Measurements from ENCODE around the gene GLI3.

The GLI3 gene

GRCh38 chr7:41956705-41957104 is 280.3 kb downstream of the GLI3 start:
- no peak for DNase-seq

- no peak for DNase-seq
Measured at GRCh38 chr7:41955893-41956675, 280.9 kb downstream of the GLI3 start.

DNA sequence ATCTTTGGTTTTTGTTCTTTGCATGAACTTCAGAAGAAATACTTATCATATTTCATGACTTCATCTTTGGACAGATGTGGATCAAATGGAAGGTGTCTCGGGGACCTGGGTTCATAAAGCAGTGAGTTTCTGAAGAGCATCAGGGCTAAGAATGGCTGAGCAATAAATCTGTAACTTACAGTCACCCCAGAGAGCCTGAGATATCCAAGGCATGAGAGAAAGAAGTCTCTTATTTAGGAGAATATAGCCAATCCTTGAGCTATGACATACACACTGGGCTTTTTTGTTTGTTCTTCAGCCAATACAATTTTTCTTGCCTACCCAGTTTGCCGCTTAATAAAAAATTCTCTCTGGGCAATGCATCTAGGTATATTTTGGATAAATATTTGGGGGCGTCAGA is 281.6 kb downstream of the GLI3 start:
- DNase-seq = no peak

- DNase-seq = no peak
Measured at GRCh38 chr7:41954976-41955375, 282.0 kb downstream of the GLI3 start.

GRCh38 chr7:41948503-41948902 is 288.5 kb downstream of the GLI3 start:
- no peak for DNase-seq

DNA sequence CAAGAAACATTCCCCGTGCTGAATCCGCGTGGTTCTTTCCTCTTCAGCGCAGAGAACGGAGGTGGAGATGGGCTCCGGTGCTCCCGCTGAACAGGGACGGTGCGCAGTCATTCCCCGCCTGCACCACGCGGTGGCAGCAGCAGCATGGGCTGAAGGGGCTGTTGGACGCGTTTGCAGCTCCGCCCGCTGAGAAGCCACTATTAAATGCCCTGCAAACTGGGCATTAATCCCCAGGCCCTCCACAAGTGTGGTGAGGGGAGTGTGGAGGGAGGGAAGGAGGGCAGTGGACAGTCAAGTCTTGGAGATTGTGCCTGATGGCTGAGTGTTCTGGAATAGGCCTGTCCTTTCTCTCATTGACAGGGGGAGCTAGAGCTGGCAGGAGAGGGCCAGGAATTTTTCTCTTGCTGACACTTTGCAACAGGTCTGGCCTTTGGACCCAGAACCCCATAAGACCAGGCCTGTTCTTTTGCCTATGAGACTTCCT is 293.9 kb downstream of the GLI3 start:
- peak; percentile 69 for DNase-seq

GRCh38 chr7:41942468-41943093 is 294.4 kb downstream of the GLI3 start:
- no peak for DNase-seq

GRCh38 chr7:41940760-41941343 is 296.2 kb downstream of the GLI3 start:
- DNase-seq = peak; percentile 36

- no peak for DNase-seq
Measured at GRCh38 chr7:41938371-41938770, 298.6 kb downstream of the GLI3 start.

- no peak for DNase-seq
Measured at GRCh38 chr7:41933427-41933826, 303.6 kb downstream of the GLI3 start.

DNA sequence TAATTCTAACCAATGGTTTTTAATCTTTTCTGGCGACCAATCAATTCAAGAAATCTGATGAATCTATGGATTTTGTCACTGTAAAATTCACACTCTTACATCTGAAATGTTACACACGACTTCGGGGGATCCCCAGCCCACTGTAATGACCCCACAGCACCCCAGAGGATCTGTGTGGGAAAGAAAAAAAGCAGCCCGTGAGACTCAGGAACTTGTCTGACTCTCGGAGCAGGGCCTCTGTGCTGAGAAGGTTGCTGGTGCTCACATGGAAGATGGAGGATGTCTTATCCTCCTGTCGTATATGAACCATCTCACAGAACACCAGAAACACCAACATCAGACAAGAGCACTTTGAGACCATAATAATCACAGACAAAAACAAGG is 305.8 kb downstream of the GLI3 start:
- no peak for DNase-seq

- DNase-seq = no peak
Measured at GRCh38 chr7:41930538-41931262, 306.3 kb downstream of the GLI3 start.

- no peak for DNase-seq
Measured at GRCh38 chr7:41928781-41929180, 308.2 kb downstream of the GLI3 start.

- DNase-seq = no peak
Measured at GRCh38 chr7:41928166-41928565, 308.8 kb downstream of the GLI3 start.

- no peak for DNase-seq
Measured at GRCh38 chr7:41927380-41927779, 309.6 kb downstream of the GLI3 start.

DNA sequence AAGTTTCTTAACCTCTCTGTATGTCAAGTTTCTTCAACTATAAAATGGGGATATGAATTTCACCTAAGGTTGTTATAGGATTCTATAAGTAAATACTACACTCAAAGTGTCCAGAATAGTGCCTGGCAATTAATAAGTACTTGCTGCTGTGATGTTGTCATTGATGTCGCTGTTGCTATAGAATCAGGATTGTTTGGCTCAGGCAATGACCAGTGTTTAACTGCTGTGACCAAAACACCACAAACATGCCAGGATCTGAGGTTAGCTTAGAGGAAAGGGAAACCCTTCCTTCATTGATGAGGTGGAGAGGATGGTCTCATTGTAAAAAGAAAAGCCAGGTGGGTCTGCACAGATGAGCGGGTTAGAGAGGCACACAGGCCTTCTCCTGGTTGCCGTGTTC is 311.1 kb downstream of the GLI3 start:
- no peak for DNase-seq

GRCh38 chr7:41924796-41925195 is 312.2 kb downstream of the GLI3 start:
- DNase-seq = no peak

DNA sequence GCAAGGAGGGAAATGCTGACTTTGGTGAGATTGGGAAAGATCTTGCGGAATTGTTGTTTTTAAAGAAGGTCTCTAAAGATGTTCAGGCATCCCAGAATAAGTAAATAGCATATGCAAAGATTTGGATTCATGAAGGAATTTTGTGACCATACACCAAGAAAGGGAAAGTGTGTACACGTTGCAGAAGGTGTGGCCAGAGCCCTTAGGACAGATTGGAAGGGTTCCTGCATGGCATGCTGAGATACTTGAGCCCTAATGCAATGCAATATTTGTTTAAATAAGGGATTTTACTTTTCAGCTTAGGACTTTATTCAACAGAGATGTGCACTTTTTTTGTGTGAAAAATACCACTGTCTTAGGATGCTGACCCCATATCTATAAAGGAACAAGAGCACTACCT is 314.6 kb downstream of the GLI3 start:
- DNase-seq = no peak

GRCh38 chr7:41921453-41921981 is 315.5 kb downstream of the GLI3 start:
- DNase-seq = no peak

DNA sequence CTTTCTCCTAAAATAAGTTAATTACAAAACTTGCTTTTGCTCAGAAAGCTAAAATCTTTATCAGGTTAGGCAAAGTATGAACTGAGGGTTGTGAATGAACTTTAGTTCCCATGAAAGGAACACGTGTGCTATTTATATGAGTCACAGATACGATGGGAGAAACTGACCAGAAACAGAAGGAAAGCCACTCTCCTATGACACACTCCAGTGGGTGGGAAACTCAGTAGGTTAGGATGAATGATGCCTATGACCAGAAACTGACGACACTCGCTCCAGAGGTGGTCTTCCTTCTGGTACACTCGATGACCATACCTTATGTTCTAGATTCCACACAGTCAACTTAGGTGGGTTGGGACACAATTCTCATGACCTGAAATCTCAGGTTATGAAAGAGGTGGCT is 318.4 kb downstream of the GLI3 start:
- no peak for DNase-seq

GRCh38 chr7:41916450-41916927 is 320.5 kb downstream of the GLI3 start:
- no peak for DNase-seq

DNA sequence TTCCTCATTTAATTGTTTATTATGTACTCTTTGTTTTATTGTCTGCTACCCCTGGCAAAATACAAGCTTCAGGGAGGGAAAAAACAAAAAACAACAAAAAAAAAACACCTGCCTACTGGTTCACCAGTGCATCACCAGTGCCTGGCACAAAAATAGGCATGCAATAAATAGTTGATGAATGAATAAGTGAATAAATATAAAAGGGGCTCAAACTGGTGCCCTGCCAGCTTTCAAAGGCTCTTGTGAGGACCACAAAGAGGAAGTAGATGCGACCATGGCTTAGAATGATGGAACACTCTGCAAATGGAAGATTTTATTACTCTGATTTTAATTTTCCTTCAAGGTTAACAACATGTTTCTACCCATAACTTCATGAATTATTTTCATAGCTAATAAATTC is 321.1 kb downstream of the GLI3 start:
- DNase-seq = no peak

Data from activated T-cell treated with anti-CD3 and anti-CD28 coated beads, Interleukin-2, amount 50 U/mL, for 1 hour (primary cell).